Neural cell (in vitro differentiated cells): Measurements from ENCODE around the gene ZNF804A. TPM values are rescaled to one million over a fixed set of nuclear protein-coding genes. Genes with fewer than 3 reads are reported as not detected.

Experiments
- H2AFZ ChIP-seq: fragments of 200-600, 300-800 bp; sonication (generic), shearing (Covaris generic); 2 replicates; pipeline ENCODE4 v1.6.0; 2014; ENCODE audit warnings: low read depth, mild to moderate bottlenecking, antibody characterized with exemption, low read length, moderate library complexity
- H3F3A ChIP-seq: fragments of 200-600 bp; shearing (Covaris generic); 2 replicates; pipeline ENCODE4 v1.6.1; 2016; ENCODE audit warnings: mild to moderate bottlenecking, moderate library complexity, mixed read lengths, antibody characterized with exemption, low read length; ENCODE audit not compliant: insufficient read depth, poor library complexity, severe bottlenecking
- H3K27ac ChIP-seq: fragments of 200-600, 300-800 bp; sonication (generic), shearing (Covaris generic); 2 replicates; pipeline ENCODE4 v1.5.1; 2014; ENCODE audit warnings: mild to moderate bottlenecking, low read length, moderate library complexity
- H3K27me3 ChIP-seq: fragments of 300-800, 200-600 bp; sonication (generic), shearing (Covaris generic); 2 replicates; pipeline ENCODE4 v1.6.0; 2014; ENCODE audit warnings: mild to moderate bottlenecking, low read depth, low read length, moderate library complexity; ENCODE audit not compliant: insufficient read depth
- H3K36me3 ChIP-seq: fragments of 300-800, 200-600 bp; sonication (generic), shearing (Covaris generic); 2 replicates; pipeline ENCODE4 v1.5.1; 2014; ENCODE audit warnings: mild to moderate bottlenecking, antibody characterized with exemption, low read length, moderate library complexity; ENCODE audit not compliant: insufficient read depth
- H3K4me2 ChIP-seq: fragments of 300-800, 200-600 bp; sonication (generic), shearing (Covaris generic); 2 replicates; pipeline ENCODE4 v1.6.0; 2014; ENCODE audit warnings: mild to moderate bottlenecking, low read length
- H3K4me3 ChIP-seq: fragments of 300-800, 200-600 bp; sonication (generic), shearing (Covaris generic); 2 replicates; pipeline ENCODE4 v1.5.1; 2014; ENCODE audit warnings: mild to moderate bottlenecking, low read length, moderate library complexity
- H3K79me2 ChIP-seq: fragments of 200-600 bp; shearing (Covaris generic); replicated peaks from 2 replicates; pipeline ENCODE4 v1.6.0; 2014; ENCODE audit warnings: mild to moderate bottlenecking, low read length, moderate library complexity; ENCODE audit not compliant: insufficient read depth
- H3K9ac ChIP-seq: fragments of 300-800, 200-600 bp; sonication (generic), shearing (Covaris generic); 2 replicates; pipeline ENCODE4 v1.6.1; 2016; ENCODE audit warnings: mild to moderate bottlenecking, low read length, mixed read lengths
- H3K9me2 ChIP-seq: fragments of 200-600 bp; shearing (Covaris generic); 2 replicates; pipeline ENCODE4 v1.6.1; 2016; ENCODE audit warnings: mild to moderate bottlenecking, low read length, mixed read lengths; ENCODE audit not compliant: insufficient read depth
- H3K9me3 ChIP-seq: fragments of 200-600, 300-800 bp; sonication (generic), shearing (Covaris generic); 2 replicates; pipeline ENCODE4 v1.6.1; 2016; ENCODE audit warnings: mild to moderate bottlenecking, mixed run types, low read length, moderate library complexity, mixed read lengths
- H4K20me1 ChIP-seq: fragments of 200-600 bp; shearing (Covaris generic); 2 replicates; pipeline ENCODE4 v1.6.1; 2016; ENCODE audit warnings: mild to moderate bottlenecking, mixed run types; ENCODE audit not compliant: insufficient read depth
- EP300 ChIP-seq: fragments of 450-650 bp; conservative IDR thresholded peaks from 2 replicates; pipeline ENCODE4 v1.6.1; 2014; ENCODE audit warnings: antibody characterized with exemption, mild to moderate bottlenecking, moderate library complexity; ENCODE audit not compliant: poor library complexity, severe bottlenecking
- EZH2 ChIP-seq: fragments of 200-600, 300-800 bp; shearing (Covaris generic), sonication (generic); IDR thresholded peaks from 2 replicates; pipeline ENCODE4 v1.6.1; 2014; ENCODE audit warnings: antibody characterized with exemption, low read length, borderline replicate concordance, mild to moderate bottlenecking; ENCODE audit not compliant: insufficient read depth, poor library complexity, severe bottlenecking
- MXI1 ChIP-seq: fragments of 450-650 bp; conservative IDR thresholded peaks from 2 replicates; pipeline ENCODE4 v1.6.1; 2014; ENCODE audit warnings: antibody characterized with exemption, mild to moderate bottlenecking; ENCODE audit not compliant: poor library complexity, severe bottlenecking
- POLR2AphosphoS5 ChIP-seq: IDR thresholded peaks from 2 replicates; pipeline ENCODE4 v1.6.1; 2012
- RAD21 ChIP-seq: fragments of 450-650 bp; conservative IDR thresholded peaks from 2 replicates; pipeline ENCODE4 v1.6.1; 2014; ENCODE audit warnings: antibody characterized with exemption, mild to moderate bottlenecking, moderate library complexity
- SMC3 ChIP-seq: fragments of 450-650 bp; conservative IDR thresholded peaks from 2 replicates; pipeline ENCODE4 v1.6.1; 2014; ENCODE audit warnings: antibody characterized with exemption, mild to moderate bottlenecking, moderate library complexity; ENCODE audit not compliant: poor library complexity
- TAF1 ChIP-seq: IDR thresholded peaks from 2 replicates; pipeline ENCODE4 v1.6.1; 2012; ENCODE audit warnings: low read depth
- polyA plus RNA-seq: library from polyadenylated mRNA; depleted of rRNA; stranded (reverse); fragments of >200 nt; gene quantifications from 2 replicates; pipeline ENCODE4 v1.2.3, GENCODE V29; 2014
- TF ChIP-seq, protein P1 (sequence below): fragments of 450-650 bp; IDR thresholded peaks from 2 replicates; pipeline ENCODE4 v1.5.1; 2014; ENCODE audit warnings: antibody characterized with exemption, mild to moderate bottlenecking, moderate library complexity; ENCODE audit not compliant: poor library complexity, severe bottlenecking
- TF ChIP-seq, protein P2 (sequence below): IDR thresholded peaks from 2 replicates; pipeline ENCODE4 v1.6.1; 2012; ENCODE audit warnings: borderline replicate concordance

The ZNF804A gene
- polyA plus RNA-seq, 1 donor from 2014 or later: 2.7 TPM

DNA sequence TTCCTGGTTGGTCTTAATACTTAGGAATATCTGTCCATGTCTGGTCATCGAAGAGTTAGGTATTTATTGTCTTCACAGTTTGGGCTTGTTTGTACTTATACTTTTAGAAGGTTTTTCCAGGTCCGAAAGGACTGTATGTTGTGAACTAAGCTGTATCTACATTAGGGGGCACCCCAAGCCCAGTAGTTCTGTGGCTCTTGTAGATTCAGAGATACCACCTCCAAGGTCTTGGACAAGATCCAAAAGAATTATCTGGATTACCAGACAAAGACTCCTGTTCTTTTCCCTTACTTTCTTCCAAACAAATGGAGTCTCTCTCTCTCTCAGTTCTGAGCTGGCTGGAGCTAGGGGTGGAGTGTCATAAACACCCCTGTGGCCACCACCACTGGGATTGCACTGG lies 328.7 kb downstream of the ZNF804A start:
- H3K9me2 ChIP-seq: no peaks in the 10 kb centered on the region
- H3K36me3 ChIP-seq: no peaks in the 10 kb centered on the region
- H3K4me3 ChIP-seq: no peak overlapping the region
- H4K20me1 ChIP-seq: no peaks in the 10 kb centered on the region
- no peaks in the 10 kb centered on the region for H3K79me2 ChIP-seq
- no peaks in the 10 kb centered on the region for H3K27me3 ChIP-seq
- H3K4me2 ChIP-seq: no peak overlapping the region
- H3F3A ChIP-seq: no peaks in the 10 kb centered on the region
- no peak overlapping the region for H3K9ac ChIP-seq
- TF ChIP-seq POLR2AphosphoS5 (no peak), RAD21 (no peak), EZH2 (no peak), EP300 (no peak), TAF1 (no peak), SMC3 (no peak), MXI1 (no peak)
- TF ChIP-seq, protein P1, sequence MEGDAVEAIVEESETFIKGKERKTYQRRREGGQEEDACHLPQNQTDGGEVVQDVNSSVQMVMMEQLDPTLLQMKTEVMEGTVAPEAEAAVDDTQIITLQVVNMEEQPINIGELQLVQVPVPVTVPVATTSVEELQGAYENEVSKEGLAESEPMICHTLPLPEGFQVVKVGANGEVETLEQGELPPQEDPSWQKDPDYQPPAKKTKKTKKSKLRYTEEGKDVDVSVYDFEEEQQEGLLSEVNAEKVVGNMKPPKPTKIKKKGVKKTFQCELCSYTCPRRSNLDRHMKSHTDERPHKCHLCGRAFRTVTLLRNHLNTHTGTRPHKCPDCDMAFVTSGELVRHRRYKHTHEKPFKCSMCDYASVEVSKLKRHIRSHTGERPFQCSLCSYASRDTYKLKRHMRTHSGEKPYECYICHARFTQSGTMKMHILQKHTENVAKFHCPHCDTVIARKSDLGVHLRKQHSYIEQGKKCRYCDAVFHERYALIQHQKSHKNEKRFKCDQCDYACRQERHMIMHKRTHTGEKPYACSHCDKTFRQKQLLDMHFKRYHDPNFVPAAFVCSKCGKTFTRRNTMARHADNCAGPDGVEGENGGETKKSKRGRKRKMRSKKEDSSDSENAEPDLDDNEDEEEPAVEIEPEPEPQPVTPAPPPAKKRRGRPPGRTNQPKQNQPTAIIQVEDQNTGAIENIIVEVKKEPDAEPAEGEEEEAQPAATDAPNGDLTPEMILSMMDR: no peak
- TF ChIP-seq, protein P2, sequence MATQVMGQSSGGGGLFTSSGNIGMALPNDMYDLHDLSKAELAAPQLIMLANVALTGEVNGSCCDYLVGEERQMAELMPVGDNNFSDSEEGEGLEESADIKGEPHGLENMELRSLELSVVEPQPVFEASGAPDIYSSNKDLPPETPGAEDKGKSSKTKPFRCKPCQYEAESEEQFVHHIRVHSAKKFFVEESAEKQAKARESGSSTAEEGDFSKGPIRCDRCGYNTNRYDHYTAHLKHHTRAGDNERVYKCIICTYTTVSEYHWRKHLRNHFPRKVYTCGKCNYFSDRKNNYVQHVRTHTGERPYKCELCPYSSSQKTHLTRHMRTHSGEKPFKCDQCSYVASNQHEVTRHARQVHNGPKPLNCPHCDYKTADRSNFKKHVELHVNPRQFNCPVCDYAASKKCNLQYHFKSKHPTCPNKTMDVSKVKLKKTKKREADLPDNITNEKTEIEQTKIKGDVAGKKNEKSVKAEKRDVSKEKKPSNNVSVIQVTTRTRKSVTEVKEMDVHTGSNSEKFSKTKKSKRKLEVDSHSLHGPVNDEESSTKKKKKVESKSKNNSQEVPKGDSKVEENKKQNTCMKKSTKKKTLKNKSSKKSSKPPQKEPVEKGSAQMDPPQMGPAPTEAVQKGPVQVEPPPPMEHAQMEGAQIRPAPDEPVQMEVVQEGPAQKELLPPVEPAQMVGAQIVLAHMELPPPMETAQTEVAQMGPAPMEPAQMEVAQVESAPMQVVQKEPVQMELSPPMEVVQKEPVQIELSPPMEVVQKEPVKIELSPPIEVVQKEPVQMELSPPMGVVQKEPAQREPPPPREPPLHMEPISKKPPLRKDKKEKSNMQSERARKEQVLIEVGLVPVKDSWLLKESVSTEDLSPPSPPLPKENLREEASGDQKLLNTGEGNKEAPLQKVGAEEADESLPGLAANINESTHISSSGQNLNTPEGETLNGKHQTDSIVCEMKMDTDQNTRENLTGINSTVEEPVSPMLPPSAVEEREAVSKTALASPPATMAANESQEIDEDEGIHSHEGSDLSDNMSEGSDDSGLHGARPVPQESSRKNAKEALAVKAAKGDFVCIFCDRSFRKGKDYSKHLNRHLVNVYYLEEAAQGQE: no peak
- no peak overlapping the region for H3K27ac ChIP-seq
- H2AFZ ChIP-seq: no peak overlapping the region
- H3K9me3 ChIP-seq: no peaks in the 10 kb centered on the region

DNA sequence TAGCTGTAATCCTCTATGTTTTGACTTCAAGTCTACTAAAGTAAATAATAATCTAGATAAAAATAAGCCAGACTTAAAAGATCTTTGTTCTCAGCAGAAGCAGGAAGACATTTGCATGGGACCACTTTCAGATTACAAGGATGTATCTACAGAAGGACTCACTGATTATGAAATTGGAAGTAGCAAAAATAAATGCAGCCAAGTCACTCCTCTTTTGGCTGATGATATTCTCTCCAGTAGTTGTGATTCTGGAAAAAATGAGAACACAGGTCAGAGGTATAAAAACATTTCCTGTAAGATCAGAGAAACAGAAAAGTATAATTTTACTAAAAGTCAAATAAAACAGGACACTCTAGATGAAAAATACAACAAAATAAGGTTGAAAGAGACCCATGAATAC lies 338.4 kb downstream of the ZNF804A start:
- Histone ChIP-seq H3K9ac (no peak overlapping the region), H3K36me3 (no peaks in the 10 kb centered on the region), H3K27me3 (no peaks in the 10 kb centered on the region), H4K20me1 (no peaks in the 10 kb centered on the region), H3F3A (no peaks in the 10 kb centered on the region), H3K9me2 (no peaks in the 10 kb centered on the region), H3K9me3 (no peaks in the 10 kb centered on the region), H3K79me2 (no peaks in the 10 kb centered on the region), H3K27ac (no peak overlapping the region), H3K4me3 (no peak overlapping the region), H3K4me2 (no peak overlapping the region), H2AFZ (no peak overlapping the region)
- TF ChIP-seq, protein P2: no peak
- TF ChIP-seq, protein P1: no peak
- no peak for TF ChIP-seq TAF1
- no peak for TF ChIP-seq SMC3
- no peak for TF ChIP-seq MXI1
- no peak for TF ChIP-seq RAD21
- TF ChIP-seq EZH2: no peak
- TF ChIP-seq POLR2AphosphoS5: no peak
- no peak for TF ChIP-seq EP300
